ENCODE measurements around the gene AGT.
"Not testable (repeated sequence)": the region's sequence is repeated elsewhere in the genome, so short reads cannot be mapped to it uniquely, and the experiment has no call there.

Gene AGT

GRCh38 chr1:230737622-230738262, 23.8 kb upstream of the AGT start:
- Histone ChIP-seq H3K4me1 (ENCODE audit: control insufficient read depth, low read depth, low read length) (no peaks in the 10 kb centered on the region), H3K27ac (ENCODE audit: low read length) (no peak overlapping the region), H3K9me3 (ENCODE audit: control insufficient read depth, low read depth, low read length) (no peaks in the 10 kb centered on the region), H3K27me3 (ENCODE audit: control insufficient read depth, insufficient read depth, low read length) (no peaks in the 10 kb centered on the region), H3K36me3 (ENCODE audit: control insufficient read depth, low read depth, low read length) (no peaks in the 10 kb centered on the region), H3K4me3 (ENCODE audit: low read length) (no peak overlapping the region), H3K9ac (ENCODE audit: low read length) (no peak overlapping the region)

GRCh38 chr1:230735447-230735846, 21.5 kb upstream of the AGT start:
- Histone ChIP-seq H3K27me3 (ENCODE audit: control insufficient read depth, insufficient read depth, low read length) (no peaks in the 10 kb centered on the region), H3K9ac (ENCODE audit: low read length) (no peak overlapping the region), H3K9me3 (ENCODE audit: control insufficient read depth, low read depth, low read length) (no peaks in the 10 kb centered on the region), H3K4me3 (ENCODE audit: low read length) (no peak overlapping the region), H3K4me1 (ENCODE audit: control insufficient read depth, low read depth, low read length) (no peaks in the 10 kb centered on the region), H3K27ac (ENCODE audit: low read length) (no peak overlapping the region), H3K36me3 (ENCODE audit: control insufficient read depth, low read depth, low read length) (no peaks in the 10 kb centered on the region)

GRCh38 chr1:230730977-230731376, 17.1 kb upstream of the AGT start:
- Histone ChIP-seq H3K27me3 (ENCODE audit: control insufficient read depth, insufficient read depth, low read length) (no peaks in the 10 kb centered on the region), H3K4me1 (ENCODE audit: control insufficient read depth, low read depth, low read length) (peaks cover 11% of the 10 kb centered on the region), H3K9me3 (ENCODE audit: control insufficient read depth, low read depth, low read length) (no peaks in the 10 kb centered on the region), H3K4me3 (ENCODE audit: low read length) (no peak overlapping the region), H3K36me3 (ENCODE audit: control insufficient read depth, low read depth, low read length) (no peaks in the 10 kb centered on the region), H3K27ac (ENCODE audit: low read length) (no peak overlapping the region), H3K9ac (ENCODE audit: low read length) (no peak overlapping the region)

GRCh38 chr1:230728710-230729392, 14.9 kb upstream of the AGT start:
- no peaks in the 10 kb centered on the region for H3K36me3 ChIP-seq (ENCODE audit: control insufficient read depth, low read depth, low read length)
- peaks cover 11% of the 10 kb centered on the region for H3K4me1 ChIP-seq (ENCODE audit: control insufficient read depth, low read depth, low read length)
- H3K27me3 ChIP-seq (ENCODE audit: control insufficient read depth, insufficient read depth, low read length), result no peaks in the 10 kb centered on the region
- no peaks in the 10 kb centered on the region for H3K9me3 ChIP-seq (ENCODE audit: control insufficient read depth, low read depth, low read length)
- H3K9ac ChIP-seq (ENCODE audit: low read length), result no peak overlapping the region
- H3K27ac ChIP-seq (ENCODE audit: low read length), result no peak overlapping the region
- H3K4me3 ChIP-seq (ENCODE audit: low read length), result no peak overlapping the region

- Histone ChIP-seq H3K9me3 (ENCODE audit: control insufficient read depth, low read depth, low read length) (no peaks in the 10 kb centered on the region), H3K27ac (ENCODE audit: low read length) (no peak overlapping the region), H3K4me1 (ENCODE audit: control insufficient read depth, low read depth, low read length) (peaks cover 11% of the 10 kb centered on the region), H3K9ac (ENCODE audit: low read length) (no peak overlapping the region), H3K27me3 (ENCODE audit: control insufficient read depth, insufficient read depth, low read length) (no peaks in the 10 kb centered on the region), H3K36me3 (ENCODE audit: control insufficient read depth, low read depth, low read length) (no peaks in the 10 kb centered on the region), H3K4me3 (ENCODE audit: low read length) (no peak overlapping the region)
Observed at GRCh38 chr1:230725256-230726012, 11.5 kb upstream of the AGT start.

- H3K36me3 ChIP-seq (ENCODE audit: control insufficient read depth, low read depth, low read length); H3K27me3 ChIP-seq (ENCODE audit: control insufficient read depth, insufficient read depth, low read length); H3K9ac ChIP-seq (ENCODE audit: low read length); H3K4me3 ChIP-seq (ENCODE audit: low read length); H3K9me3 ChIP-seq (ENCODE audit: control insufficient read depth, low read depth, low read length); H3K27ac ChIP-seq (ENCODE audit: low read length); H3K4me1 ChIP-seq (ENCODE audit: control insufficient read depth, low read depth, low read length): not testable (repeated sequence)
Observed at GRCh38 chr1:230721849-230722522, 8.1 kb upstream of the AGT start.

GRCh38 chr1:230717251-230717650, 3.3 kb upstream of the AGT start:
- no peaks in the 10 kb centered on the region for H3K27me3 ChIP-seq (ENCODE audit: control insufficient read depth, insufficient read depth, low read length)
- H3K27ac ChIP-seq (ENCODE audit: low read length), result no peak overlapping the region
- H3K4me3 ChIP-seq (ENCODE audit: low read length), result no peak overlapping the region
- no peaks in the 10 kb centered on the region for H3K4me1 ChIP-seq (ENCODE audit: control insufficient read depth, low read depth, low read length)
- H3K9me3 ChIP-seq (ENCODE audit: control insufficient read depth, low read depth, low read length), result no peaks in the 10 kb centered on the region
- H3K9ac ChIP-seq (ENCODE audit: low read length), result no peak overlapping the region
- no peaks in the 10 kb centered on the region for H3K36me3 ChIP-seq (ENCODE audit: control insufficient read depth, low read depth, low read length)

- not testable (repeated sequence) for H3K4me3 ChIP-seq (ENCODE audit: low read length)
Observed at GRCh38 chr1:230716453-230716852, 2.5 kb upstream of the AGT start.

GRCh38 chr1:230715510-230715909, 1.6 kb upstream of the AGT start:
- Histone ChIP-seq H3K27me3 (ENCODE audit: control insufficient read depth, insufficient read depth, low read length) (no peaks in the 10 kb centered on the region), H3K9me3 (ENCODE audit: control insufficient read depth, low read depth, low read length) (no peaks in the 10 kb centered on the region), H3K9ac (ENCODE audit: low read length) (no peak overlapping the region), H3K36me3 (ENCODE audit: control insufficient read depth, low read depth, low read length) (no peaks in the 10 kb centered on the region), H3K4me3 (ENCODE audit: low read length) (no peak overlapping the region), H3K4me1 (ENCODE audit: control insufficient read depth, low read depth, low read length) (no peaks in the 10 kb centered on the region), H3K27ac (ENCODE audit: low read length) (no peak overlapping the region)

More at GRCh38 chr1:230716453-230716852, 2.5 kb upstream of the AGT start:
- H3K27me3 ChIP-seq (ENCODE audit: control insufficient read depth, insufficient read depth, low read length); H3K36me3 ChIP-seq (ENCODE audit: control insufficient read depth, low read depth, low read length); H3K9me3 ChIP-seq (ENCODE audit: control insufficient read depth, low read depth, low read length); H3K27ac ChIP-seq (ENCODE audit: low read length); H3K9ac ChIP-seq (ENCODE audit: low read length); H3K4me1 ChIP-seq (ENCODE audit: control insufficient read depth, low read depth, low read length): not testable (repeated sequence)

- no peaks in the 10 kb centered on the region for H3K9me3 ChIP-seq (ENCODE audit: control insufficient read depth, low read depth, low read length)
Observed at GRCh38 chr1:230713547-230713914, 391 bp downstream of the AGT start.

GRCh38 chr1:230713138-230713537, 784 bp downstream of the AGT start:
- Histone ChIP-seq H3K4me3 (ENCODE audit: low read length) (no peak overlapping the region), H3K4me1 (ENCODE audit: control insufficient read depth, low read depth, low read length) (no peaks in the 10 kb centered on the region), H3K27ac (ENCODE audit: low read length) (no peak overlapping the region), H3K9me3 (ENCODE audit: control insufficient read depth, low read depth, low read length) (no peaks in the 10 kb centered on the region), H3K36me3 (ENCODE audit: control insufficient read depth, low read depth, low read length) (no peaks in the 10 kb centered on the region), H3K9ac (ENCODE audit: low read length) (no peak overlapping the region), H3K27me3 (ENCODE audit: control insufficient read depth, insufficient read depth, low read length) (no peaks in the 10 kb centered on the region)

More at GRCh38 chr1:230713547-230713914, 391 bp downstream of the AGT start:
- H3K4me1 ChIP-seq (ENCODE audit: control insufficient read depth, low read depth, low read length), result no peaks in the 10 kb centered on the region
- H3K4me3 ChIP-seq (ENCODE audit: low read length), result no peak overlapping the region
- no peak overlapping the region for H3K27ac ChIP-seq (ENCODE audit: low read length)
- no peaks in the 10 kb centered on the region for H3K27me3 ChIP-seq (ENCODE audit: control insufficient read depth, insufficient read depth, low read length)
- H3K9ac ChIP-seq (ENCODE audit: low read length), result no peak overlapping the region
- no peaks in the 10 kb centered on the region for H3K36me3 ChIP-seq (ENCODE audit: control insufficient read depth, low read depth, low read length)
